ENCODE measurements around the gene CDYL. TPM values are rescaled to one million over a fixed set of nuclear protein-coding genes. Genes with fewer than 3 reads are reported as not detected.

Gene CDYL
- total RNA-seq, 1 experiment from 2014 or later: 41.6 TPM

GRCh38 chr6:4812068-4812467, 35.9 kb downstream of the CDYL start:
- no peaks in the 10 kb centered on the region for H3K27me3 Mint-ChIP-seq (ENCODE audit: insufficient read depth, unreplicated experiment)
- Histone ChIP-seq H3K36me3 (ENCODE audit: control insufficient read depth, insufficient read depth, low read length) (no peaks in the 10 kb centered on the region), H3K4me3 (ENCODE audit: low read depth, low read length) (no peak overlapping the region), H3K27me3 (replicated peaks; ENCODE audit: control insufficient read depth, insufficient read depth, low read length) (no peaks in the 10 kb centered on the region), H3K9me3 (no peaks in the 10 kb centered on the region), H3K4me1 (peaks cover 12% of the 10 kb centered on the region; the same call in 1 of the 2 replicates)
- peaks cover 8% of the 10 kb centered on the region for H3K36me3 Mint-ChIP-seq (ENCODE audit: insufficient read depth, unreplicated experiment)
- DNase-seq: no peak
- H3K4me1 Mint-ChIP-seq (ENCODE audit: low read depth, unreplicated experiment): peaks cover 19% of the 10 kb centered on the region
- no peaks in the 10 kb centered on the region for H3K9me3 Mint-ChIP-seq (ENCODE audit: unreplicated experiment)
- intact Hi-C loops (cut with micrococcal nuclease; ENCODE audit: unreplicated experiment): no loop called here
- H3K4me3 Mint-ChIP-seq (ENCODE audit: unreplicated experiment): no peak overlapping the region
- POLR2A ChIA-PET: interaction anchor here (0.6 kb wide), 1 partner anchor 36 kb away, joined by 4 read pairs; the partner anchor contains the start of gene CDYL
- CTCF ChIA-PET: no interaction called here
- H3K27ac Mint-ChIP-seq (ENCODE audit: unreplicated experiment): peak overlapping the region; percentile 13
- no TSS peak for BruUV-seq (replicated peaks)
- TF ChIP-seq CTCF (IDR thresholded peaks at IDR 0.05; ENCODE audit: insufficient read depth in 1 of 2, low read depth in 1 of 2, low read length in 1 of 2, severe bottlenecking in 1 of 2, unreplicated experiment in 1 of 2): no peak

GRCh38 chr6:4813055-4813454, 36.9 kb downstream of the CDYL start:
- H3K9me3 ChIP-seq: no peaks in the 10 kb centered on the region
- H3K9me3 Mint-ChIP-seq (ENCODE audit: unreplicated experiment): no peaks in the 10 kb centered on the region
- intact Hi-C loops (cut with micrococcal nuclease; ENCODE audit: unreplicated experiment): no loop called here
- TF ChIP-seq CTCF (IDR thresholded peaks at IDR 0.05; ENCODE audit: insufficient read depth in 1 of 2, low read depth in 1 of 2, low read length in 1 of 2, severe bottlenecking in 1 of 2, unreplicated experiment in 1 of 2): no peak
- no peaks in the 10 kb centered on the region for H3K27me3 ChIP-seq (replicated peaks; ENCODE audit: control insufficient read depth, insufficient read depth, low read length)
- peaks cover 8% of the 10 kb centered on the region for H3K36me3 Mint-ChIP-seq (ENCODE audit: insufficient read depth, unreplicated experiment)
- ChIA-PET POLR2A (no interaction called here), CTCF (no interaction called here)
- BruUV-seq (replicated peaks): no TSS peak
- no peak overlapping the region for H3K4me3 Mint-ChIP-seq (ENCODE audit: unreplicated experiment)
- H3K4me1 ChIP-seq: peaks cover 12% of the 10 kb centered on the region; the same call in 1 of the 2 replicates
- H3K27me3 Mint-ChIP-seq (ENCODE audit: insufficient read depth, unreplicated experiment): no peaks in the 10 kb centered on the region
- no peak overlapping the region for H3K4me3 ChIP-seq (ENCODE audit: low read depth, low read length)
- H3K36me3 ChIP-seq (ENCODE audit: control insufficient read depth, insufficient read depth, low read length): no peaks in the 10 kb centered on the region
- H3K4me1 Mint-ChIP-seq (ENCODE audit: low read depth, unreplicated experiment): peaks cover 19% of the 10 kb centered on the region
- DNase-seq: no peak
- no peak overlapping the region for H3K27ac Mint-ChIP-seq (ENCODE audit: unreplicated experiment)

- no peak for TF ChIP-seq CTCF (IDR thresholded peaks at IDR 0.05; ENCODE audit: insufficient read depth in 1 of 2, low read depth in 1 of 2, low read length in 1 of 2, severe bottlenecking in 1 of 2, unreplicated experiment in 1 of 2)
- POLR2A ChIA-PET: no interaction called here
- Histone ChIP-seq H3K27me3 (replicated peaks; ENCODE audit: control insufficient read depth, insufficient read depth, low read length) (no peaks in the 10 kb centered on the region), H3K36me3 (ENCODE audit: control insufficient read depth, insufficient read depth, low read length) (no peaks in the 10 kb centered on the region), H3K4me3 (ENCODE audit: low read depth, low read length) (no peak overlapping the region), H3K9me3 (no peaks in the 10 kb centered on the region), H3K4me1 (peaks cover 12% of the 10 kb centered on the region; the same call in 1 of the 2 replicates)
- Mint-ChIP-seq H3K9me3 (ENCODE audit: unreplicated experiment) (no peaks in the 10 kb centered on the region), H3K27me3 (ENCODE audit: insufficient read depth, unreplicated experiment) (no peaks in the 10 kb centered on the region), H3K27ac (ENCODE audit: unreplicated experiment) (no peak overlapping the region), H3K4me3 (ENCODE audit: unreplicated experiment) (no peak overlapping the region), H3K4me1 (ENCODE audit: low read depth, unreplicated experiment) (peaks cover 19% of the 10 kb centered on the region), H3K36me3 (ENCODE audit: insufficient read depth, unreplicated experiment) (peaks cover 8% of the 10 kb centered on the region)
- CTCF ChIA-PET: no interaction called here
- intact Hi-C loops (cut with micrococcal nuclease; ENCODE audit: unreplicated experiment): no loop called here
- BruUV-seq (replicated peaks): no TSS peak
- DNase-seq: no peak
These were observed 38.0 kb downstream of the CDYL start for GRCh38 chr6:4814212-4814611.
